ENCODE results near the gene TXNRD3. TPM values are rescaled to one million over a fixed set of nuclear protein-coding genes. Genes with fewer than 3 reads are reported as not detected.
"Not testable (repeated sequence)": the region's sequence is repeated elsewhere in the genome, so short reads cannot be mapped to it uniquely, and the experiment has no call there.

Gene TXNRD3
- total RNA-seq, 1 donor from 2014 or later, result 14.4 TPM

- H3K9me3 Mint-ChIP-seq, result peaks cover under 1% of the 10 kb centered on the region
- no peak overlapping the region for H3K27ac Mint-ChIP-seq
- H3K4me1 Mint-ChIP-seq (ENCODE audit: unreplicated experiment), result no peaks in the 10 kb centered on the region
- TF ChIP-seq CTCF (conservative IDR thresholded peaks at IDR 0.05), result no peak
- H3K27me3 Mint-ChIP-seq, result no peaks in the 10 kb centered on the region
- H3K36me3 Mint-ChIP-seq, result peaks cover 5% of the 10 kb centered on the region
- no peak for DNase-seq (ENCODE audit: extremely low spot score, unreplicated experiment)
- no peak overlapping the region for H3K4me3 Mint-ChIP-seq
Measured at GRCh38 chr3:126599101-126599500, 55.8 kb downstream of the TXNRD3 start.

DNA sequence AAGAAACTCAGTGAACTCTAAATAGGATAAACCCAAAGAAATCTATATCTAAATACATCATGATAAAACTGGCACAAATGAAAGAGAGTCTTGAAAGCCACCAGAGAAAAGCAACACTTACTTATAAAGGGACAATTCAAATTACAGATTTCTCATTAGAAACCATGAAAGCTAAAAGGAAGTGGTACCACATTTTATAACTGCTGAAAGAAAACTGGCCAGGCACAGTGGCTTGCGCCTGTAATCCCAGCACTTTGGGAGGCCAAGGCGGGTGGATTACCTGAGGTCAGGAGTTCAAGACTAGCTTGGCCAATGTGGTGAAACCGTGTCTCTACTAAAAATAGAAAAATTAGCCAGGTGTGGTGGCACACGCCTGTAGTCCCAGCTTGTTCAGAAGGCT is 59.4 kb downstream of the TXNRD3 start:
- not testable (repeated sequence) for H3K27me3 Mint-ChIP-seq; H3K4me3 Mint-ChIP-seq; H3K9me3 Mint-ChIP-seq; H3K36me3 Mint-ChIP-seq; DNase-seq (ENCODE audit: extremely low spot score, unreplicated experiment); H3K4me1 Mint-ChIP-seq (ENCODE audit: unreplicated experiment); H3K27ac Mint-ChIP-seq

DNA sequence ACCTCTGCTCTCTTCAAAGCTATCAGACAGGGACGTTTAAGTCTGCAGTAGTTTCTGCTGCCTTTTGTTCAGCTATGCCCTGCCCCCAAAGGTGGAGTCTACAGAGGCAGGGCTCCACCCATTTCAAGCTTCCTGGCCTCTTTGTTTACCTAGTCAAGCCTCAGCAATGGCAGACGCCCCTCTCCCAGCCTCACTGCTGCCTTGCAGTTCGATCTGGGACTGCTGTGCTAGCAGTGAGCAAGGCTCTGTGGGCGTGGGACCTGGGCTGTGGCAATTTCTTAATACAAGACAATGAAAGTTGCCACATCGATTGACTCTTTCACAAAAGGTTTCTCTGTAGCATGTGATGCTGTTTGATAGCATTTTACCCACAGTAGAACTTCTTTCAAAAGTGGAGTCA is 63.4 kb downstream of the TXNRD3 start:
- DNase-seq (ENCODE audit: extremely low spot score, unreplicated experiment); H3K4me1 Mint-ChIP-seq (ENCODE audit: unreplicated experiment); H3K27me3 Mint-ChIP-seq; H3K9me3 Mint-ChIP-seq; H3K27ac Mint-ChIP-seq; H3K36me3 Mint-ChIP-seq; H3K4me3 Mint-ChIP-seq: not testable (repeated sequence)

DNA sequence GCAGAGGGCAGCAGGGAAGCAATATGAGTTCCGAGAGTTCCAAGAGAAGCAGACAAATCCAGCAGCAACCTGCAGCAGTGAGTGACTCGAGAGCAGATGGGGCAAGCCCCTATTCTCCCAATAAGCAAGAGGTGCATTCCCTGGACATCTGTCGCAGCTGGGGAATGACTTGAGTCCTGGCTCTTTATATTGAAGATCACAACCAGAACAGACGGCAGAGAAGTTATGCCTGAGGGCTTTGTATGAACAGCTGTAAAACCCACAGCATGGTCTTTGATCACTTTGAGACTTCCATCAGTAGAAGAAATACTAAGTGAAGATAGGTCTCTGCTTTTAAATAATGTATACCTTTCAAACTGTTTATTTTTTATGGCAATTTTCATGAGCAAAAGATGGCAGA is 72.6 kb downstream of the TXNRD3 start:
- H3K27me3 Mint-ChIP-seq, result no peaks in the 10 kb centered on the region
- H3K4me1 Mint-ChIP-seq (ENCODE audit: unreplicated experiment), result no peaks in the 10 kb centered on the region
- H3K4me3 Mint-ChIP-seq, result no peak overlapping the region
- TF ChIP-seq CTCF (conservative IDR thresholded peaks at IDR 0.05), result no peak
- H3K27ac Mint-ChIP-seq, result no peak overlapping the region
- DNase-seq (ENCODE audit: extremely low spot score, unreplicated experiment), result no peak
- H3K9me3 Mint-ChIP-seq, result no peaks in the 10 kb centered on the region
- no peaks in the 10 kb centered on the region for H3K36me3 Mint-ChIP-seq

DNA sequence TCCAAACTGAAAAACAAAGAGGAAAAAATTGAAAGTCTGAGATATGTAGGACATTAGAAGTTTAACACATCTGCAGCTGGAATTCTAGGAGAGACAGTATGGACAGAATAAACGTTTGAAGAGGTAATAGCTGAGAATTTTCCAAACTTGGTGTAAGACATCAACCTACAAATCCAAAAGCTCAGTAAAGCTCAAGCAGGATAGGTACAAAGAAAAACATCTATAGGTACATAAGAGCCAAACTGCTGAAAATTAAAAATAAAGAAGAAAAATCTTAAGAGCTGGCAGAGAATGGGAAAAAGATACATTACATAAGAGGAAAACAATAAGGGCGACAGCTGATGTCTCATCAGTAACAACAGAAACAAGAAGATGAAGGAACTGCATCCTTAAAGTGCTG is 73.4 kb downstream of the TXNRD3 start:
- Mint-ChIP-seq H3K4me1 (ENCODE audit: unreplicated experiment) (no peaks in the 10 kb centered on the region), H3K9me3 (no peaks in the 10 kb centered on the region), H3K27me3 (no peaks in the 10 kb centered on the region), H3K36me3 (no peaks in the 10 kb centered on the region), H3K27ac (no peak overlapping the region), H3K4me3 (no peak overlapping the region)
- DNase-seq (ENCODE audit: extremely low spot score, unreplicated experiment), result no peak
- TF ChIP-seq CTCF (conservative IDR thresholded peaks at IDR 0.05), result no peak

DNA sequence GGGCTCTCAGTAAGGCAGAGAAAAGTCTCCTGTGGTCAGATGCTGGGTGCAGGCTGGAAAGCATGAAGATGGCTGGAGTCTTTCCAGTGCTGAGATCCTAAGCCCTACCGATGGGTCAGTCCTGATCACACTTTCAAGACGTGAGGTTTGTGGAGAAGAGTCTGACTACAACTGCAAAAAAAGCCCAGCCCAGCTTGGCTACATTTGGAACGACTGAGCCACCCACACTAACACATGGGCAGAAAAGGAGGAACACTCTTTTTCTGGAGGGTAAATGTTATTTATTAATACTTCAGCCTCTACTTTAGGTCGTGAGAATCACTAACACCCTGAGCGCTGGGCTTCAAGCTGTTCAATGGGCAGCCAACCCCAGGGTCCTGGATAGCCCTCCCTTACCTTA is 74.2 kb downstream of the TXNRD3 start:
- TF ChIP-seq CTCF (conservative IDR thresholded peaks at IDR 0.05), result no peak
- no peaks in the 10 kb centered on the region for H3K9me3 Mint-ChIP-seq
- no peaks in the 10 kb centered on the region for H3K4me1 Mint-ChIP-seq (ENCODE audit: unreplicated experiment)
- H3K36me3 Mint-ChIP-seq, result no peaks in the 10 kb centered on the region
- DNase-seq (ENCODE audit: extremely low spot score, unreplicated experiment), result no peak
- no peaks in the 10 kb centered on the region for H3K27me3 Mint-ChIP-seq
- no peak overlapping the region for H3K4me3 Mint-ChIP-seq
- no peak overlapping the region for H3K27ac Mint-ChIP-seq

- Mint-ChIP-seq H3K27me3 (no peaks in the 10 kb centered on the region), H3K4me3 (no peak overlapping the region), H3K27ac (no peak overlapping the region), H3K36me3 (no peaks in the 10 kb centered on the region), H3K9me3 (no peaks in the 10 kb centered on the region), H3K4me1 (ENCODE audit: unreplicated experiment) (no peaks in the 10 kb centered on the region)
- DNase-seq (ENCODE audit: extremely low spot score, unreplicated experiment), result no peak
- no peak for TF ChIP-seq CTCF (conservative IDR thresholded peaks at IDR 0.05)
Measured at GRCh38 chr3:126578702-126579101, 76.2 kb downstream of the TXNRD3 start.

Measured in type B pancreatic cell (in vitro differentiated cells).